ENCODE results near the gene CXXC5. TPM values are rescaled to one million over a fixed set of nuclear protein-coding genes. Genes with fewer than 3 reads are reported as not detected.

CXXC5 gene
- total RNA-seq, 1 donor = 82.8 TPM

DNA sequence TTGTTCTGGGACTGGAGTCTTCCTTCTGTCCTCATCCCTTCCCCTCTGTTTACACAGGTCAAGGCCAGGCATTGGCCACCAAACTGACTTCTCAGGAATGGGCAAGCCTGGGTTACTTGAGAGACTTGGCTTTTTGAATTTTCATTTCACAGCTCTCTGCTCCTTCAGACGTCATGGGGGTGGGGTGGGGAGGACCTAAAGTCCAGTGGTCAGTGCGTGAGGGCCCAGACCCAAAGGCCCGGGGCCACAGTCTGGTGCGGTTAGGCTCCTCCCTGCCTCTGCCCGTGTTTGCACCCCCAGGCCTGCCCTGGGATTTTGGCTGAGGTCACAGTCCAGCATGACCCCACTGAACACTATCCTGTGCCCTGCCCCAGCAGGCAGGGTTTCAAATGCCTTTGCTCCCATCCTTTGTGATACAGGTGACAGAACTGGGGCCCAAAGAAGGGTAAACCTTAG lies 4.1 kb upstream of the CXXC5 start:
- H3K27me3 ChIP-seq (ENCODE audit: insufficient read depth, low read length) = peaks cover 11% of the 10 kb centered on the region
- H3K4me1 ChIP-seq (ENCODE audit: insufficient read depth, low read length) = peaks cover 30% of the 10 kb centered on the region
- no peak overlapping the region for H3K4me3 ChIP-seq (ENCODE audit: low read length)
- no peaks in the 10 kb centered on the region for H3K9me3 ChIP-seq (ENCODE audit: low read depth, low read length)

DNA sequence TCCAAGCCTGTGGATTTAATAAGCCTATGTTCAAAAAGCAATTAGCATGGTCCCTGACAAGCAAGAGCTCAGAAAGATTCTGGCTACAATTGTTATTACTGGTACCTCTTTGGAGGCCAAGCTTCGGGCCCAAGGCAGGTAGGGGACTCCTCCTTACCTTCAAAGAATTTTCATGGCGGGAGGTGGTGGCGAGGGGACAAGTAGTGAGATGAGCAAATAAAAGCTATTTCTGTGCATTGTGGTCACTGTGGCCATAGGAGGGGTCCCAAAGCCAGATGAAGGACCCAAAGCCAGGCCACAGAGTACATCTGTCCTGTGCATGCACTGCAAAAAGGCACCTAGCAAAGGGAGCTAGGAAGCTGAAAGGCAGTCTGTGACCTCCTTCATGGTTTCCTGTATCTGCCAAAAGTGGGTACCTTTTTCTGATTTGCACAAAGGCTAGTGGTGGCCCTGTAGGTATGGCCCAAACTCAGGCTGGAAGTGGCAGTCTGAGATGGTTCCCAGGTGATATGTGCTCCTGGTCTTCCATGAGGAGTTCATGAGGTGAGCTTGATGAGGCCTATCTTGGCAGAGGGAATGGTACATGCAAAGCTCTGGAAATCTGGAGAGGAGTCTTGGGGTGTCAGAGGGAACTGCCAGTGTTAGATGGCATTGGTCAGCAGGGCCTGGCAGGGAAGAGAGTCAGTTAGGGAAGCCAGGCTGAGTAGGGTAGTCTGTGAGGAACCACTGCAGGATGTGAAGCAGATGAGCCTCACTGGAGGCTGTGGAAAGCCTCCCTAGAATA lies 3.3 kb upstream of the CXXC5 start:
- H3K4me1 ChIP-seq (ENCODE audit: insufficient read depth, low read length) = peaks cover 24% of the 10 kb centered on the region
- peaks cover 11% of the 10 kb centered on the region for H3K27me3 ChIP-seq (ENCODE audit: insufficient read depth, low read length)
- H3K4me3 ChIP-seq (ENCODE audit: low read length) = no peak overlapping the region
- no peaks in the 10 kb centered on the region for H3K9me3 ChIP-seq (ENCODE audit: low read depth, low read length)

DNA sequence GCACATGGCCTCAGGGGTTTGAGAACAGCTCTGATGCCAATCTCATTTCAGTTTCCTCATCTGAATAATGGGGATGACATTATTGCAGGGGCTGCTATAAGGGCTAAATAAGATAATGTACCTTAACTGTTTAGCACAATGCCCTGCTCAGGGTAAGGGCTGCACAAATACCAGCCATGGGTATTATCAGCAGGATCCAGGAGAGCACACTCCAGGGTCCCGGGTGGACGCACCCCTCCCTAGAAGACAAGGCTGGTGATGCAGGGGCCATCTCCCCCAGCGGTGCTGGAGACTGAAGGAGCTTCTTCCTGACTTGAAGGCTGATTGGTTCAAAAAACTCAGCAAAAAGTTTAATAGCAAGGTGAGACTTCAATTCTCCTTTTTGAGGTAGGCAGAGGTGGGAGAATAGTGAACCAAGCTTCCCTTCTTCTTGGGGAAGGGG lies 2.7 kb upstream of the CXXC5 start:
- Histone ChIP-seq H3K4me3 (ENCODE audit: low read length) (no peak overlapping the region), H3K9me3 (ENCODE audit: low read depth, low read length) (no peaks in the 10 kb centered on the region), H3K4me1 (ENCODE audit: insufficient read depth, low read length) (peaks cover 27% of the 10 kb centered on the region), H3K27me3 (ENCODE audit: insufficient read depth, low read length) (peaks cover 14% of the 10 kb centered on the region)

DNA sequence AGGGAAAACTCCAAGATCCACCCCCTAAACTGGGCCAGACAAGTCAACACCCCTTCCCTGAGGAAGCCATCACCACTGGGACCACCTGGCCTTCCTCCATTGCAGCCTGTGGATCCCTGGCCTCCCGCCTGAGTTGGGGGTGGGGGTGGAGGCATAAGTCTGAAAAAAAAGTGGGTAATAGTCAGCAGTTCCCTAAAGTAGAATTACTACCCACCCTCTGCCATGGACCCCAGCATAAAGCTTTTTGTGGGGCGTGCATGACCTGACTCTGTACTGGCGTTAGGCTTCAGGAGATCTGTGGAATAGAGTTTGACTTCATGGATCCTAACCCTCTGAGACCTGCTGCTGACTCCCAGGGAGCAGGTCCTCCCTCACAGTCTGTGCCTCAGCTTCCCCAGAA lies 2.0 kb upstream of the CXXC5 start:
- Histone ChIP-seq H3K9me3 (ENCODE audit: low read depth, low read length) (no peaks in the 10 kb centered on the region), H3K27me3 (ENCODE audit: insufficient read depth, low read length) (peaks cover 20% of the 10 kb centered on the region), H3K4me1 (ENCODE audit: insufficient read depth, low read length) (peaks cover 34% of the 10 kb centered on the region)

DNA sequence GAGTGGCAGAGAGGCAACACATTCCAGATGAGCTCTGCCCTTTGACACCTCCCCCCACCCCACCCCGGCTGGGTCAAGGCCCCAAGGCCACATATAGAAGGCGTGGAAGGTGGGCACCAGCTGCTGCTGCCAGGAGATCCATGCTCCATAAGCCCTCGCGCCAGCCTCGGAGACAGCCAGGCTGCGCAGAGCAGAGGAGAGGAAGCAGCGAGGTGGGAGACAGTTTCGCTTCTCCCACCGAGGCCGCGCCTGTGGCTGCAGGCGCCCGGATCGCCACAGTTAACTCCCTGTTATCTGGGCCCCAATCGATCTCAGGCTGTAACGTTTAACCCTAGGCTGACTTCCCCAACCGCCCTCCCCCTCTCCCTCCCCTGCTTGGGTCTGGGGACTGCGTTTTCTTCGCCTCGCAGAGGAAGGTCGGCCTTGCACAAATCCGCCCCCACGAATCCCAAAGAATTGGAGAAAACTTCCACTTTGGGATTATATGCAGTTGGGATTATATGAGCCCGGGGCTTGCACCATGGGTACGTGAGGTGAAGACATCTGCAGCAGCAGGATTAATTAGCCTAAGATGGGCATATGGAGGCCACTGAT lies 1.1 kb upstream of the CXXC5 start:
- H3K4me1 ChIP-seq (ENCODE audit: insufficient read depth, low read length) = peaks cover 43% of the 10 kb centered on the region
- H3K9me3 ChIP-seq (ENCODE audit: low read depth, low read length) = no peaks in the 10 kb centered on the region
- peak overlapping the region; percentile 8 for H3K4me3 ChIP-seq (ENCODE audit: low read length)
- peaks cover 26% of the 10 kb centered on the region for H3K27me3 ChIP-seq (ENCODE audit: insufficient read depth, low read length)

More for the DNA sequence above, 2.0 kb upstream of the CXXC5 start:
- H3K4me3 ChIP-seq (ENCODE audit: low read length) = no peak overlapping the region

DNA sequence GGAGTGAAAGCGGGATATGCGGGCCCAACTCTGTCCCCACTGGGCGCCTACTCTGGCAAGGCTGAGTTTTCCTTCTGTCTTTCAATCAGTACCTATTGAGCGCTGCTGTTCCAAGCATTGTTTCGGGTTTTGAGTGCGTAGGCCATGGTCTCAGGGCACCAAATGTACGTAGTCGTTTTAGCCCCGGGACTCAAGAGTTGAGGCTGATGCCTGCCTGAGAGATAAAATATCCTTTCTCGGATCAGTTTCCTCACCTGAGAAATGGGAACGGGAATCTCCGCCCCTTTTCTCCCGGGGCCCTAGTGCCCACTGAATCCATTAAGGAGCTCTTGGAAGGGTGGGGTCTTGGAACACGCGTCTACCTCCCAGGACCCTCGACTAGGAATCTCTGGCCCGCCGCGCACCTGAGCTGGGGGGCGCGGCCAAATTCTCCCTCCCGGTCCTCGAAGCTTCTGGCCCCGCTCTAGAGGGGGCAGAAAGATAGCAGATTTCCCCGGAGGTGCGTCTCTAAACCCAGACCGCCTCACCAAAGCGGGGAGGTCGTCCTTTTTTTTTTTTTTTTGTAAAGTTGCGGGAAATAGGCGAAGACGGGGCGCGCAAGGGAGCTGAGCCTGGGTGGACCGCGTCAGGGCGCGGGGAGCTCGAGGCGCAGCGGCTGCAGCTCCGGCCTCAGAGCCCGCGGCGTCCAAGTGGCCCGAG lies 494 bp upstream of the CXXC5 start:
- Histone ChIP-seq H3K4me1 (ENCODE audit: insufficient read depth, low read length) (peaks cover 49% of the 10 kb centered on the region), H3K27me3 (ENCODE audit: insufficient read depth, low read length) (peaks cover 26% of the 10 kb centered on the region), H3K4me3 (ENCODE audit: low read length) (peak overlapping the region; percentile 8), H3K9me3 (ENCODE audit: low read depth, low read length) (no peaks in the 10 kb centered on the region)

DNA sequence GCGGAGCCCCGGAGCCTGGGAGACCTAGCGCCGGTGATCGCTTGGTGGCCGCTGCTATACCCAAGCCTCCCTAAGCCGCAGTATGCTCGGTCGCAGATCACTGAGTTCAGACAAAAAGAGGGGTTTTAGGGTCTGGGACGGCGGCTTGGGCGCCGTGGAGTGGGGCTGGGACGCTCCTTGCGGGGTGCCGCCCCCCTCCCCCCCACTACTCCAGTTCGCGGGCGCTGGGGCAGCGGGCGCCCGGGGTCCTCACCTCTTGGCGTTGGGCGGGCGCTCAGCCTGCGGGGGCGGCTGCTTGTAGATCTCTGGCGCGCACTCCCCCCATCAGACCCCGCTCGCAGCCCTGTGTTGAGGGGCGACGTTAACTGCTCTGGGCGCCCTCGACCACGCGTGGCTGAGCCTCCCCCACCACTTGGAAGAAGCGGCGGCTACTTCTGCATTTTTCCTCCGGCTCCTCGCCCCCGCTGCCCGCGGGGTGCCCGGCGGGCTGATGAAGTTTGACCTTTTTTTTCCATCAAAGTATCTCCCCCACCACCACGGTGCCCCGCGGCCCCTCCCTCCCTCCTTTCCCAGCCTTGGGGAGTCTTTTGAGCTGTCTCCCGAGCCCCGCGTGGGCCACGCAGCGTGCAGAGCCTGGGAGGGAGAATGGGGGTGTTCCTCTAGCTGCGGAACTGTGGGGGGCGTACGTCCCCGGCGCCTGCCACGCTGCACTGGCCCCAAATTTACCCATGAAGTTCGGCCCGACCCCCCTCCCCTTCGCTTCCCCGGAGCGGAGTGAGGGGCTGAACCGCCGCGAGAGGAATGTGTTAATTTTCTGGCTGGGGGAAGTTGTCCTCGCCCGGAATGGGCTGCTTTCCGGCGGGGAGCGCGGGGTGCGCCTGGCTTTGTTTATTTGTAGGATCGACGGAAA lies 1.2 kb downstream of the CXXC5 start:
- Histone ChIP-seq H3K27me3 (ENCODE audit: insufficient read depth, low read length) (peaks cover 26% of the 10 kb centered on the region), H3K4me3 (ENCODE audit: low read length) (peak overlapping the region; percentile 58), H3K4me1 (ENCODE audit: insufficient read depth, low read length) (peaks cover 66% of the 10 kb centered on the region), H3K9me3 (ENCODE audit: low read depth, low read length) (no peaks in the 10 kb centered on the region)

DNA sequence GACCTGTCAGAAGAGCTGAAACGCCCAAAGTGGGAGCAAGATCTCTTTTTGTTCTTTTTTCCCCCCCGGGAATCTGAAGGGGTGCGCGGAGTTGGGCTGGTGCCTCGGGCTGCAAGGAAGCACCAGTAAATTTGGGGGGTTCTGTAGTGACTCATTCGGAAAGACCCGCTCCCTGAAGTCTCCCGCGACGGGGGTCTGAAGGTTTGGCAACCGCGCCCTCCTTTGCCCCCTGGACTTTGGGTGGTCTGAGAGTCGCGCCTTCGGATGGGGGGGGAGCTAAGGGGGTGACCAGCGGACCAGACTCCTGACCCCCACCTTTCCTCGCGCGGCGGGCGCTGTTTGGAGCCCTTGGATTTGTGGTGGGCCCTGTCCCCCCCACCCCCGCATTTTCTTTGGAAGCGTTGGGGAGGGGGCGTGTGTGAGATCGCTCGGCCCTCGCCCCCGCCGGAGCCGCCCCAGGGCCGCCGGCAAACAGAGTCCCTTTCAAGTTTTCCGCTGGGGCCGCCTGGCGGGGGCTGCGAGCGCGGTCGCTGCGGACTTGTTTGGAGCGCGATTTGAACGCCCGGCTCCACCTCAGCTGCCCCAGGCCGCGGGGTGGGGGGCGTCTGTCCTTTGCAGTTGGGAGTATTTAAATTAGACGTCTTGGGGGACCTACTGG lies 2.0 kb downstream of the CXXC5 start:
- Histone ChIP-seq H3K4me1 (ENCODE audit: insufficient read depth, low read length) (peaks cover 73% of the 10 kb centered on the region), H3K4me3 (ENCODE audit: low read length) (peak overlapping the region; percentile 58), H3K27me3 (ENCODE audit: insufficient read depth, low read length) (peaks cover 26% of the 10 kb centered on the region), H3K9me3 (ENCODE audit: low read depth, low read length) (no peaks in the 10 kb centered on the region)

DNA sequence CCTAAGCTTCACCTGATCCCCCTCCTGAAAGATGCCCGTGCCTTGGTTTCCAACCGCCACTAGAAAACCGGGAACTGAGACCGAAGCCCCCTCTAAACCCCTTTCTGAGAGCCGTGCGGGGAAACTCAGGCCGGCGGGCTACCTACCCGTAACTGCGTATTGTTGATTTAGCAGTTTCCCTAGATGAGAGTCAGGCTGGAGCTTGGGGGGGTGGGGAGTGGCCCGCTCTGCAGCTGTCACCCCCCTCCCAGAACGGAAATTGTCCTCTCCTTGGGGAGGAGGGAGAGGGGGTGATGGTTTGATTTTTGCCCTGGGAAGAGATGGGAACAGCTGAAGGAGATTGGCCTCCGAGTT lies 2.5 kb downstream of the CXXC5 start:
- H3K4me1 ChIP-seq (ENCODE audit: insufficient read depth, low read length) = peaks cover 73% of the 10 kb centered on the region
- peak overlapping the region; percentile 58 for H3K4me3 ChIP-seq (ENCODE audit: low read length)
- no peaks in the 10 kb centered on the region for H3K9me3 ChIP-seq (ENCODE audit: low read depth, low read length)
- H3K27me3 ChIP-seq (ENCODE audit: insufficient read depth, low read length) = peaks cover 26% of the 10 kb centered on the region

DNA sequence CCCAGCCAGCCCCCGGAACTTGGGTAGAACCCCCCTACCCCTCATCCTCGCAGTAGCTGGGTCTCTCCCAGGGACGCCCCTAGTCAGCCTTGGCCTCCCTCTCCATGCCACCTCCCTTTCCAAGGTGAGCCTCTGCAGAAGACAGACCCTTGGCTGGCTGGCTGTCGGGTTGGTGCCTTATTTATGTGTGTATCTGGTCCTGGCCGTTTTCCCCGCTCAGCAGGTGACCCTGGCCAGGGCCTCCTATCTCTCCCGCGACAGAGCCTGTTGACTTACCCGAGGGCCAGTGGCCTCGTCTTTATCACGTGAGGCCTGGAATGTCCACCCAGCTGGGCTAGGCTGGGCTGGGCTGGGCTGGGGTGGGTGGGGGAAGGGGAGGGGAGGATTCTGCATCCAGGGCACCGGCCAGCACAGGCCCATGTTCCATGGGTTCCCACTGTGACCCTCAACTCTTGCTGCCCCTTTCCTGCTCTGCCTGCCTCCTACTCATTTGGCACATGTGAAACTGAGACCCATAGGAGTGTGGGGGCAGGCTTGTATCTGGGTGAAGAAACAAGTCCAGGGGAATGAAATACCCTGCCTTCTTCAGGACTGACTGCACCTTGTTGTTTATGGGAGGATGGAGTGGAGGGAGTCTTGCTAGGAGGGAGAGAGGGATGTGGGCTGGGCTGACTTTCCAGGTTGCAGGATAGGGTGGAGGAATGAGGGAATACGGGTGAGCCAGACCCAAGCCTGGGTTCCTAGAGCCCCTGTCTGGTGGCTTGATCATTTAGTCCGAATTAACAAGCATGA lies 3.1 kb downstream of the CXXC5 start:
- no peaks in the 10 kb centered on the region for H3K9me3 ChIP-seq (ENCODE audit: low read depth, low read length)
- peaks cover 78% of the 10 kb centered on the region for H3K4me1 ChIP-seq (ENCODE audit: insufficient read depth, low read length)
- H3K4me3 ChIP-seq (ENCODE audit: low read length) = peak overlapping the region; percentile 58
- H3K27me3 ChIP-seq (ENCODE audit: insufficient read depth, low read length) = peaks cover 23% of the 10 kb centered on the region

DNA sequence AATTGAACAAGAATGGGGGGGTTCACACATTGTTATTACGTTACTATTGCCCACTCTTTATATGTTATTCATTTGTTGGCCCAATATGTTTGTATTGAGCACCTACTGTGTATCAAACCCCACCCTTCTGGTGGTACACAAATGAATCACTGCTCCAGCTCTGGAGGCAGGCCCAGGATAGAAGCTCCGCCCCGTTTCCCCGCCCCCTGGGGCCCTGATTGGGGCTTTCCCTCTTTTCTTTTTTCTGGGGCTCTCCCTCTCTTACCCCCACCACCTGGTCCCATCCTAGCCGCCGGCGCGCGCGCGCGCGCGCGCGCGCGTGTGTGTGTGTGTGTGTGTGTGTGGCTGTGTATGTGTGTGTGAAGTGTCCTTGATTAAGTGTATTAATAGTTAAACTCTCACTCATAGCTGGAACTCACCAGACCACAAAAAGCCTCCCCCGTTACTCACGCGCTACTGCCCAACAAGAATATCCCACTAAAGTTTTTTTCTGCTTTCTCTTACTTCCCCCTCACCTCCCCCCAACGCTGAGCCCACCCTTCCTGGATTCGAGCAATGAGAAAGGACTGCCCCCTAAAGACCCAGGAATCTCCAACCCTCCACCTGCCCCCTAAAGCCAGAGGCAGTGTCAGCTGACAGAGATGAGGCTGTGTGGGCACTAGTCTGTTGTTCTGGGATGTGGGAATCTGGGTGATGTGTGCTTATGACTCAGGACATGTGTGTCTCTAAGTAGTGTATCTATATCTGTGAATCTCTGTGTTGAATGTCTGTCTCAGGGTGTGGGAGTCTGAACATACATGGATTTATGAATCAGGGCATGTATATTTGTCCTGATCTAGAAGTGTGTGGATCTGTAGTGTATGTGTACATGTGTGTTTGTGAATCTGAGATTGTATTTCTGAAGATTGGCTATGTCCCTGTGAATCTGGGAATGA lies 4.0 kb downstream of the CXXC5 start:
- Histone ChIP-seq H3K27me3 (ENCODE audit: insufficient read depth, low read length) (peaks cover 23% of the 10 kb centered on the region), H3K4me3 (ENCODE audit: low read length) (peak overlapping the region; percentile 15), H3K9me3 (ENCODE audit: low read depth, low read length) (no peaks in the 10 kb centered on the region), H3K4me1 (ENCODE audit: insufficient read depth, low read length) (peaks cover 75% of the 10 kb centered on the region)

DNA sequence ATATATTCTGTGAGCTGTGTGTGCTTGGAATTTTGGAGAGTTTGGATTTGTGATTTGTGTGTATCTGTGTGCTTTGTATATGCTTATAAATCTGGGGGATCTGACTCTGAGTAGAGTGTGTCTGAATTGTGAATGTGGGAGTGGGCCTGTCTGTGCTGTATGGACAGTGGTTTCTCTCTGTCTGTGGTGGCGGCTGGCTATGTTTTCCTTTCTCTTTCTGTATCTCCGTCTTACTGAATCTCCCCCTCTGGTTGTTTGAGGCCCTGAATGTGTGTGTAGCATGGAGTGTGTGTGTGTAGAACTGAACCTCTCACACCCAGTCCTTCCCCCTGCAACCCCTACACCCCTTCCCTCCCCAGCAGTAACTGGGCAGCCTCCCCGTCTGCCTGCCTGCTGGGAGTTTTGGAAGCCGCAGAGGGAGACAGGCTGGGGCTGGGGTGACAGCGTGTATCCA lies 4.7 kb downstream of the CXXC5 start:
- Histone ChIP-seq H3K4me1 (ENCODE audit: insufficient read depth, low read length) (peaks cover 75% of the 10 kb centered on the region), H3K9me3 (ENCODE audit: low read depth, low read length) (no peaks in the 10 kb centered on the region), H3K4me3 (ENCODE audit: low read length) (no peak overlapping the region), H3K27me3 (ENCODE audit: insufficient read depth, low read length) (peaks cover 16% of the 10 kb centered on the region)

DNA sequence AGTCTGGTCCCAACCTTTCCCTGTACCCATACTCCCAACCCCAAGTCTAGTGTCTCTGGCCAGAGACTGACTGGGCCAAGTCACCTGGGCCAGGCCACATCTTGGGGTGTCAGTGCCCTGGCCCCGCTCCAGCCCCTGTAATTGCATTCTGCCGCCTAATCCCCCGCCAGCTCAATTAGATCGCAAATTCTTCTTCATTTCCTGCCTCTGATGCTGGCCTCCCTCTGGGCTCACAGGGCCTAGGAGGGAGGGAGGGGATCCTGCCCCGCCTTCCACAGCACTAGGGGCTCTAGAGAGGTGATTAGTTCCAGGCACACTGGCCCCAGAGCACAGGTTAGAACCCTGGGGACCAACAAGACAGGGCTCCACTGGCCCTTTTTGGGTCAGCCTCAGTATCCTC lies 5.5 kb downstream of the CXXC5 start:
- peaks cover 15% of the 10 kb centered on the region for H3K27me3 ChIP-seq (ENCODE audit: insufficient read depth, low read length)
- H3K4me1 ChIP-seq (ENCODE audit: insufficient read depth, low read length) = peaks cover 81% of the 10 kb centered on the region
- no peak overlapping the region for H3K4me3 ChIP-seq (ENCODE audit: low read length)
- no peaks in the 10 kb centered on the region for H3K9me3 ChIP-seq (ENCODE audit: low read depth, low read length)

All from mononuclear cell (primary cell).